Renal pelvis (tissue), 4 donors: ENCODE data around the gene BLOC1S3. TPM values are rescaled to one million over a fixed set of nuclear protein-coding genes. Genes with fewer than 3 reads are reported as not detected.
A peak's percentile ranks its signal among the peaks of the same experiment; 100 is the strongest.

Source experiments
- DNase-seq: peaks from one replicate; pipeline ENCODE4 v3.0.0-alpha.2; 2013
- polyA plus RNA-seq, 3 donors: library from polyadenylated mRNA; unstranded; fragments of 120-200 nt; gene quantifications; one replicate each; pipeline ENCODE4 v1.2.1, GENCODE V29; 2013; ENCODE audit not compliant: insufficient read length in 3 of 3

Gene BLOC1S3
- polyA plus RNA-seq, 3 donors = 9.1 to 10.0 (median 9.5) TPM

DNA sequence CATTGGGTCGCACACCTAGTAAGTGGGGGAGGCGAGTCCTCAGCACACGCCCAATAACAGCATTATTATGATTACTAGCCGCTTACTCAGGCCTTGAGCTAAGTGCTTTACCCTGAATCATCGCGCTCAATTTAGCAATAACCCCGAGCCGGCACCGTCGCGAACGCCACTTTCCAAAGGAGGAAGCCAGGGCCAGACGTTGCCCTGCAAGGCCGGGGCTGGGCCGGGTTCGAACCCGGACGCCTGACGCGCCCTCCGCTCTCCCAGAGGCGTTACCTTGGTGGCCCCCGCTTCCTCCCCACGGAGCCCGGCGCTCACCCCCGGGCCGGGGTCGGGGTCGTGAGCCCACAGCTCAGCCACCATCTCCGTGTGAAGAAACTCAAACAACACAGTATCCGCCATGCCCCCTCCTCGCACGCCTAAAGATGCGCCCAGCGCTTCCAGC lies 745 bp upstream of the BLOC1S3 start, which contains the start of gene TRAPPC6A:
TSS of gene TRAPPC6A (minus strand) at position 421 of the 445 bp plus-strand sequence. CDS start at position 402, 19 bp downstream.
- no peak for DNase-seq

DNA sequence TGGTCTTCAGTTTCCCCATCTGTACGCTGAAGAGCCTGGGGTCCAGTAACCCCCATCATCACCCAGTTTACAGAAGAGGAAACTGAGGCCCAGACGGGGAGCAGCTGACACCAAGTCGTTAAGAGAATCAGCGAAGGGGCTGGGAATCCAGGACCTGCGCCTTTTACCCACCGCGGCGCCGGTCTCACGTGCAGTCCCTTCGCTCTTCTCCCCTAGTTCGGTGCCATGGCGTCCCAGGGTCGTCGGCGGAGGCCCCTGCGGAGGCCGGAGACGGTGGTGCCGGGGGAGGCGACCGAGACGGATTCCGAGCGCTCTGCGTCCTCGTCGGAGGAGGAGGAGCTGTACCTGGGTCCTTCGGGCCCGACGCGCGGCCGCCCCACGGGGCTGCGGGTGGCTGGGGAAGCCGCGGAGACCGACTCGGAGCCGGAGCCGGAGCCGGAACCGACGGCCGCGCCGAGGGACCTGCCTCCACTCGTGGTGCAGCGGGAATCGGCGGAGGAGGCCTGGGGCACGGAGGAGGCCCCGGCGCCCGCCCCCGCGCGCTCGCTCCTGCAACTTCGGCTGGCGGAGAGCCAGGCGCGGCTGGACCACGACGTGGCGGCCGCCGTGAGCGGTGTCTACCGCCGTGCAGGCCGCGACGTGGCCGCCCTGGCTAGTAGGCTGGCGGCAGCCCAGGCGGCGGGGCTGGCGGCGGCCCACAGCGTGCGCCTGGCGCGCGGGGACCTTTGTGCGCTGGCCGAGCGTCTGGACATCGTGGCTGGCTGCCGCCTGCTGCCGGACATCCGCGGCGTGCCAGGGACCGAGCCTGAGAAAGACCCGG lies 698 bp downstream of the BLOC1S3 start:
- peak; percentile 24 for DNase-seq

- no peak for DNase-seq
These were observed 1.3 kb downstream of the BLOC1S3 start for GRCh38 chr19:45179892-45180370.

DNA sequence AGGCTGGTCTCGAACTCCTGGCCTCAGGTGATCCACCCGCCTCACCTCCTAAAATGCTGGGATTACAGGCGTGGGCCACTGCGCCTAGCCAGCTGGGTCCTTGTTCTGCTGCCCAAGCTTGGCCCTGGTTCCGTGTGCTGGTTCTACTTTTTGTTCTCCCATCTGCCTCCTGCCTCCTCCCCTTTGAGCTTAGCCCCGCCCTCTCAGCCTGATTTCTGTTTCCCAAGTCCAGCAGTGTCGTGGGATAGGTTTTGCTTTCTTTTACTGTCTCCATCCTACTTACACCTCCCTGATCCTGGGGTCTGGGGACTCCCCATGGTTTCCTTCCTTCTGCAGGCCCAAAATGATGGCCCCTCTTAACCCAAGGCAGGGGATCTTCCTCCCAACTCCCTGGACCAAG lies 2.4 kb downstream of the BLOC1S3 start:
- no peak for DNase-seq

GRCh38 chr19:45182758-45183157 lies 4.2 kb downstream of the BLOC1S3 start:
- DNase-seq = no peak

- no peak for DNase-seq
These were observed 5.5 kb downstream of the BLOC1S3 start for GRCh38 chr19:45184115-45184514.

- no peak for DNase-seq
These were observed 8.1 kb downstream of the BLOC1S3 start for GRCh38 chr19:45186509-45187334.

- peak; percentile 42 for DNase-seq
These were observed 9.0 kb downstream of the BLOC1S3 start for GRCh38 chr19:45187421-45188100.

- no peak for DNase-seq
These were observed 11.4 kb downstream of the BLOC1S3 start for GRCh38 chr19:45189971-45190370.

GRCh38 chr19:45191375-45191774 lies 12.8 kb downstream of the BLOC1S3 start:
- DNase-seq = no peak

GRCh38 chr19:45195764-45196163 lies 17.2 kb downstream of the BLOC1S3 start:
- DNase-seq = no peak

DNA sequence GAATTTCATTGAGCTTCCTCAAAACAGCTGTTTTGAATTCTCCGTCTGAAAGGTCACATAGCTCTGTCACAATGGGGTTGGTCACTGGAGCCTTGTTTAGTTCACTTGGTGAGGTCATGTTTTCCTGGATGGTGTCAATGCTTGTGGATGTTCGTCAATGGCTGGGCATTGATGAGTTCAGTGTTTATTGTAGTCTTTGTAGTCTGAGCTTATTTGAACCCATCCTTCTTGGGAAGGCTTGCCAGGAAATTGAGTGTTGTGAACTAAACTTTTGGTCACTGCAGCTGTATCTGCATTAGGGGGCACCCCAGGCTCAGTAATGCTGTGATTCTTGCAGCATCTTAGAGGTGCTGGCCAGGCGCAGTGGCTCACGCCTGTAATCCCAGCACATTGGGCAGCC lies 22.0 kb downstream of the BLOC1S3 start:
- peak; percentile 34 for DNase-seq

GRCh38 chr19:45202637-45203036 lies 24.1 kb downstream of the BLOC1S3 start:
- DNase-seq = no peak

DNA sequence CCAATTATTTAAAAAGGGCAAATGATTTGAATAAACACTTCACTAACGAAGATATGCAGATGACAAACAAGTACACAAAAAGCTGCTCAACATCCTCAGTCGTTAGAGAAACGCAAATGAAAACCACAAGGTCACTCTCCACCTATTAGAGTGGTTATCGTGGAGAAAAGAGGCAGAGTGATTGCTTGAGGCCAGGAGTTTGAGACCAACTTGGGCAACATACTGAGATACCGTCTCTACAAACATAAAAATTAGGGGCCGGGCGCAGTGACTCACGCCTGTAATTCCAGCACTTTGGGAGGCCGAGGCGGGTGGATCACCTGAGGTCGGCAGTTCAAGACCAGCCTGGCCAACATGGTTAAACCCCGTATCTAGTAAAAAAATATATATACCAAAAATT lies 27.2 kb downstream of the BLOC1S3 start:
- no peak for DNase-seq

DNA sequence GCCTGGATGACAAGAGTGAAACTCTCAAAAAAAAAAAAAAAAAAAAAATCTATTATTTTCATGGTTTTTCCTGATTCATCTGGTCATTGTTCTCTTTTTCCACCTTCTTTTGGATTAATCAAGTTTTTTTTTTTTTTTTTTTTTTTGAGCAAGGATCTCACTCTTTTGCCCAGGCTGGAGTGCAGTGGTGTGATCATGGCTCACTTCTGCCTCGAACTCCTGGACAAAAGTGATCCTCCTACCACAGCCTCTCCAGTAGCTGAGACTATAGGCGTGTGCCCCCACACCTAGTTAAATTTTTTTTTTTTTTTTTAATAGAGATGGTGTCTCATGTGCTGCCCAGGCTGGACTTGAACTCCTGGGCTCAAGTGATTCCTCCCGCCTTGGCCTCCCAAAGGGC lies 27.7 kb downstream of the BLOC1S3 start:
- DNase-seq = no peak

- no peak for DNase-seq
These were observed 33.3 kb downstream of the BLOC1S3 start for GRCh38 chr19:45211751-45212381.

DNA sequence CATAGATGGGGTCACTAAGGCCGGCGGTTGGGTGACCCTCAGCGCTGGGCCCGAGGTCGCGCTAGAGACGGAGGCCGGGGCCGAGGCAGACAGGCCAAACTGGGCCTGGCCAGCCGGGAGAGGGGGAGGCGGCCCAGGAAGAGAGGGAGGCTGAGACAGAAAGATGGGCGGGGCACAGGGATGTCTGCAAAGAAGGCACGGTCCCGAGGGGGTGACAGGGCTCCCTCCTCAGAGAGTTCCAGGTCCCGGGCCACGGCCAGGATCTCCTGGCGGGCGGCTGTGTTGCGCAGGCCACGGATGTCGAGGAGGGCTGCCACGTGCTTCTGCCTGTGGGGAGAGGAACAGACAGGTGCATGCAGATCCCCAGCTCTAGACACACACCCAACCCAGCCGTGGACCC lies 34.4 kb downstream of the BLOC1S3 start:
- DNase-seq = no peak

DNA sequence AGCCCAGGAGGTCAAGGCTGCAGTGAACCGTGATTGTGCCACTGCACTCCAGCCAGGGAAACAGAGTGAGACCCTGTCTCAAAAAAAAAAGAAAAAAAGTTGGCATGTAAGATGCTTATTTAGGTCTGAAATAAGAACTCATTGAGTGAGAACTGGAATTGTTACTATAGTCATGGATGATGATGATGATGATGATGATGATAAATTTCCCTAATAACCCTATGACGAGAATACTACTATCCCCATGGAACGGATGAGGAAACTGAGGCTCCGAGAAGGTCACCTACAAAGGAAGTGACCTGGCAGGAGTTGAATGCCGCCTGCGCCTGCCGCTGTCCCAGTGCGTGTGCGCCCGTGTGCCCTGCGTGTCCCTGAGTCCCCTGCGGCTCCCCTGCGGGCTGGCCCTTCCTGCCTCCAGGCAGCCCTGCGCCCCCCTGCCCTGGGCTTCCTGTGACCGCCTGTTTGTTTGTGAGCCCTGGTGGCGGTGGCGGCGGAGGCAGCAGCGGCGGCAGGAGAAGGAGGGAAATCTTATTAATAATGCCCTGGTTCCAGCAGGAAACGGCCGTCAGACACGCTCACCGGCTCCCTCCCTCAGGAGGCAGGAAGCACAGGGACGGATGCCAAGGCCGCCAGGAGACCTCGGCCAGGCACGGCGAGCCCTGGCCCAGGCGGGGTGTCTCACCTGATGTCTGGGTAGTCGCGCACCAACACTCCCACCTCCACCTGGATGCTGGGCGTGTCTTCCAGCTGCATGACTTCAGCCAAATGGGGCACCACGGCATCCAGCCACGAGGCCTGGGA lies 37.0 kb downstream of the BLOC1S3 start:
- no peak for DNase-seq

GRCh38 chr19:45216667-45217066 lies 38.1 kb downstream of the BLOC1S3 start:
- no peak for DNase-seq

GRCh38 chr19:45217193-45217956 lies 38.8 kb downstream of the BLOC1S3 start:
- DNase-seq = no peak
